ENCODE data around the gene MYO1E.
"Not testable (repeated sequence)": the region's sequence is repeated elsewhere in the genome, so short reads cannot be mapped to it uniquely, and the experiment has no call there.

- not testable (repeated sequence) for TF ChIP-seq CTCF (IDR thresholded peaks at IDR 0.05; ENCODE audit: insufficient read depth, low read length, poor library complexity, severe bottlenecking); EZH2phosphoT487 (conservative IDR thresholded peaks at IDR 0.05; ENCODE audit: low read length)
Measured at GRCh38 chr15:59336725-59337124, 35.9 kb downstream of the MYO1E start.
